ENCODE data around the gene KCNC1.

DNA sequence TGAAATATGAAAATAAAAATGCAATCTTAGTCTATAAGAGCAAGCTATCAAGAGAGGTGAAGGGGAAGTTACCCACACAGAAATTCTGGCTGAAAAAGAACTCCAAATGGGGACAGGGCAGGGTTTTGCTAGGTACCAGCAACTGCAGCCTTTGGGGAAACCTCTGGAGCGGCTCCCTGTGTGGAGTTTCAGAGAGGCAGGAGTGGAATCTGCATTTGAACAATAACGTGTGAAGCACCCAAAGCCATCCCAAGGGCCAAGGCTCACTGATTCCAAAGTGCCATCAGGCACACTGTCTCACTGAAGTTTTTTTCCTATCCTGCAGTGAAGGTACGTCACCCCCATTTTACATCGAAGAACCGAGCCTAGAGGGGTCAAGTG lies 87.8 kb downstream of the KCNC1 start:
- TF ChIP-seq, protein P1, sequence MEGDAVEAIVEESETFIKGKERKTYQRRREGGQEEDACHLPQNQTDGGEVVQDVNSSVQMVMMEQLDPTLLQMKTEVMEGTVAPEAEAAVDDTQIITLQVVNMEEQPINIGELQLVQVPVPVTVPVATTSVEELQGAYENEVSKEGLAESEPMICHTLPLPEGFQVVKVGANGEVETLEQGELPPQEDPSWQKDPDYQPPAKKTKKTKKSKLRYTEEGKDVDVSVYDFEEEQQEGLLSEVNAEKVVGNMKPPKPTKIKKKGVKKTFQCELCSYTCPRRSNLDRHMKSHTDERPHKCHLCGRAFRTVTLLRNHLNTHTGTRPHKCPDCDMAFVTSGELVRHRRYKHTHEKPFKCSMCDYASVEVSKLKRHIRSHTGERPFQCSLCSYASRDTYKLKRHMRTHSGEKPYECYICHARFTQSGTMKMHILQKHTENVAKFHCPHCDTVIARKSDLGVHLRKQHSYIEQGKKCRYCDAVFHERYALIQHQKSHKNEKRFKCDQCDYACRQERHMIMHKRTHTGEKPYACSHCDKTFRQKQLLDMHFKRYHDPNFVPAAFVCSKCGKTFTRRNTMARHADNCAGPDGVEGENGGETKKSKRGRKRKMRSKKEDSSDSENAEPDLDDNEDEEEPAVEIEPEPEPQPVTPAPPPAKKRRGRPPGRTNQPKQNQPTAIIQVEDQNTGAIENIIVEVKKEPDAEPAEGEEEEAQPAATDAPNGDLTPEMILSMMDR (conservative IDR thresholded peaks at IDR 0.05; ENCODE audit: low read depth in 2 of 2), result no peak
- TF ChIP-seq CREB1 (CRISPR knock-in tag; IDR thresholded peaks at IDR 0.05; ENCODE audit: low read depth) (no peak), EZH2phosphoT487 (IDR thresholded peaks at IDR 0.05; ENCODE audit: unreplicated experiment) (no peak)
- TF ChIP-seq, protein P2, sequence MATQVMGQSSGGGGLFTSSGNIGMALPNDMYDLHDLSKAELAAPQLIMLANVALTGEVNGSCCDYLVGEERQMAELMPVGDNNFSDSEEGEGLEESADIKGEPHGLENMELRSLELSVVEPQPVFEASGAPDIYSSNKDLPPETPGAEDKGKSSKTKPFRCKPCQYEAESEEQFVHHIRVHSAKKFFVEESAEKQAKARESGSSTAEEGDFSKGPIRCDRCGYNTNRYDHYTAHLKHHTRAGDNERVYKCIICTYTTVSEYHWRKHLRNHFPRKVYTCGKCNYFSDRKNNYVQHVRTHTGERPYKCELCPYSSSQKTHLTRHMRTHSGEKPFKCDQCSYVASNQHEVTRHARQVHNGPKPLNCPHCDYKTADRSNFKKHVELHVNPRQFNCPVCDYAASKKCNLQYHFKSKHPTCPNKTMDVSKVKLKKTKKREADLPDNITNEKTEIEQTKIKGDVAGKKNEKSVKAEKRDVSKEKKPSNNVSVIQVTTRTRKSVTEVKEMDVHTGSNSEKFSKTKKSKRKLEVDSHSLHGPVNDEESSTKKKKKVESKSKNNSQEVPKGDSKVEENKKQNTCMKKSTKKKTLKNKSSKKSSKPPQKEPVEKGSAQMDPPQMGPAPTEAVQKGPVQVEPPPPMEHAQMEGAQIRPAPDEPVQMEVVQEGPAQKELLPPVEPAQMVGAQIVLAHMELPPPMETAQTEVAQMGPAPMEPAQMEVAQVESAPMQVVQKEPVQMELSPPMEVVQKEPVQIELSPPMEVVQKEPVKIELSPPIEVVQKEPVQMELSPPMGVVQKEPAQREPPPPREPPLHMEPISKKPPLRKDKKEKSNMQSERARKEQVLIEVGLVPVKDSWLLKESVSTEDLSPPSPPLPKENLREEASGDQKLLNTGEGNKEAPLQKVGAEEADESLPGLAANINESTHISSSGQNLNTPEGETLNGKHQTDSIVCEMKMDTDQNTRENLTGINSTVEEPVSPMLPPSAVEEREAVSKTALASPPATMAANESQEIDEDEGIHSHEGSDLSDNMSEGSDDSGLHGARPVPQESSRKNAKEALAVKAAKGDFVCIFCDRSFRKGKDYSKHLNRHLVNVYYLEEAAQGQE (IDR thresholded peaks at IDR 0.05; ENCODE audit: unreplicated experiment), result no peak

All from GM23338 (cell line).